HepG2 (cell line): ENCODE measurements around the gene SLCO3A1.

Experiments
- MTA1 ChIP-seq: sonication (generic); formaldehyde crosslinking; IDR thresholded peaks from 2 replicates; pipeline ENCODE4 v1.4.0; 2020; ENCODE audit warnings: missing genetic modification reagents, mild to moderate bottlenecking, borderline replicate concordance
- SMYD3 ChIP-seq: sonication (generic); formaldehyde crosslinking; IDR thresholded peaks from 2 replicates; pipeline ENCODE4 v1.8.1; 2023; ENCODE audit warnings: mild to moderate bottlenecking, missing genetic modification reagents
- ZFP36 ChIP-seq: fragments of 150-350 bp; IDR thresholded peaks from 2 replicates; pipeline ENCODE4 v1.6.1; 2018; ENCODE audit warnings: borderline replicate concordance, low read length, low read depth; ENCODE audit not compliant: partially characterized antibody

GRCh38 chr15:91921188-91921842 lies 67.8 kb downstream of the SLCO3A1 start:
- TF ChIP-seq MTA1 (CRISPR knock-in tag) (no peak), ZFP36 (no peak), SMYD3 (CRISPR knock-in tag) (no peak)
